ENCODE results near the gene FBXW10.
"Not testable (repeated sequence)": the region's sequence is repeated elsewhere in the genome, so short reads cannot be mapped to it uniquely, and the experiment has no call there.

The FBXW10 gene

DNA sequence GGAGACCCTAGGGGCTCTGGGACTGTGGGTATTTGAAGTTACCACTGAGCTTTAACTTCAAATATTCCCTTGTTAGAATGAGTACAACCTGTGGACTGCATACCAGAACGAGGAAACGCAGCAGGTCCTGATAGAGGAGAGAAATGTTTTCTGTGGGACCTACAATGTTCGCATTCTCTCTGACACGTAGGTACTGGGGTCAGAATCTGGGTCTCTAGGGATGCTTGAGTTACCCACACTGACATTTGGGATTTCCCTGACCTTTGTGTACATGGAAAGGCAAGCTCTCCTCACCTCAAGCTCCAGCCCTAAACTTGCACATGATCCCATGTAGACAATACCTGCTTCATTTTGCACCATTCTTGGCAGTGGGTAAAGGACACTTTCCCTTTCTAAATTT is 12.1 kb downstream of the FBXW10 start:
- DNase-seq, result not testable (repeated sequence)

GRCh38 chr17:18757368-18758044 is 13.7 kb downstream of the FBXW10 start:
- not testable (repeated sequence) for DNase-seq

GRCh38 chr17:18758344-18758743 is 14.5 kb downstream of the FBXW10 start:
- DNase-seq, result not testable (repeated sequence)

GRCh38 chr17:18760221-18760620 is 16.4 kb downstream of the FBXW10 start:
- DNase-seq, result not testable (repeated sequence)

DNA sequence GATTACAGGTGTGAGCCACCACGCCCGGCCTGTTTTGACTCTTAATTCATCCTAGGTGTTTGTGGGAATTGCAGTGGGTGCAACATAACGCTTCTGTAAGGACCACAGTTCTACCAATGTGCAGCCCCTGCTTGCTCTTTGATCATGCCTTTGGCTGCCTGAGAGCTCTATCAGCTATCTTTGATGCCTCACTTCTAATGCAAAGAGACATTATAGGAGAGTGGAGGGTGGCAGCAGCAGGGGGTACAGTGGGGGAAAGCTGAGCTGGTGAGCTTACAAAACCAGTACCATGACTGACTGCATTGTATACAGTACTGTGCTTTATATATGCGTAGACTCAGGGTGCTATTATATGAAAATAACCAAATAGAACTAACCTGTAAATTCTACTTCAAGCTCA is 26.7 kb downstream of the FBXW10 start:
- DNase-seq, result not testable (repeated sequence)

GRCh38 chr17:18771066-18771465 is 27.2 kb downstream of the FBXW10 start:
- DNase-seq, result peak; percentile 23

GRCh38 chr17:18772471-18772870 is 28.6 kb downstream of the FBXW10 start:
- DNase-seq, result no peak

- peak; percentile 95 for DNase-seq
Observed at GRCh38 chr17:18780991-18781718, 37.3 kb downstream of the FBXW10 start, which contains the start of gene TVP23B. Gene TVP23B (plus strand): TSS chr17:18781183. CDS start chr17:18781294, 111 bp downstream.

DNA sequence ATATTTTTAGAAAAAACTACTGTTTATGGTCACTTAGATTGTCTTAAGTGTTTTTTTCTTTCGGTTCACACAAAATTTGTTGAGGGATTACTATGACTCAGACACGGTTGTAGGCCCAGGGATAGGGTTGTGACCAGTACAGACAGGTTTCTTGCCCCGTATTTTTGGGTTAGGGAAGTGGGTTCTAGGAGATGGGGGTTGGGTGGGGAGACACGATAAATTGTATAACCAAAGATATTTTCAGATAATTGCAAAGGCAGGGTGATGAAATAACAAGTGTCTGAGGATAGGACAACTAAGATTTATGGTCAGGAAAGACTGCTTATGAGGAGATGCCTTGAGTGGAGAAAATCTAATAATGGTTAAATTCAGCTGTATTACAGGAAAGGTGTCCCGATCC is 38.0 kb downstream of the FBXW10 start:
- not testable (repeated sequence) for DNase-seq

DNA sequence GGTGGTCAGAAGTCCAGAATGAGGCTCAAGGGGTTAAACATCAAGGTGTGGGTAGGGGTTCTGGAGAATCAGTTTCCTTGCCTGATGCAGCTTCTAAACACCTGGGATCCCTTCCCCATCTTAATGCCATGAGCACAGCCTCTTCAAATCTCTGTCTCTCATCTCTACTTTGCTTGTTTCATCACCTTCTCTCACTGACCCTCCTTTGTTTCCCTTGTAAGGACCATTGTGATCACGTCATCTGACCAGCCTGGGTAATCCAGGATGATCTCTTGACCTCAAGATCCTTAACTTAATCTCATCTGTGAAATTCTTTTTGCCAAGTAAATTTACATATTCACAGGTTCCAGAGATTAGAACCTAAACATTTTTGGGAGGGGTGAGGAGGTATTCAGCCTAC is 42.1 kb downstream of the FBXW10 start:
- DNase-seq, result not testable (repeated sequence)

- not testable (repeated sequence) for DNase-seq
Observed at GRCh38 chr17:18786890-18787289, 43.0 kb downstream of the FBXW10 start.

- not testable (repeated sequence) for DNase-seq
Observed at GRCh38 chr17:18791402-18791801, 47.5 kb downstream of the FBXW10 start.

- DNase-seq, result not testable (repeated sequence)
Observed at GRCh38 chr17:18794841-18795240, 51.0 kb downstream of the FBXW10 start.

GRCh38 chr17:18796887-18797286 is 53.0 kb downstream of the FBXW10 start:
- not testable (repeated sequence) for DNase-seq

GRCh38 chr17:18803458-18804245 is 59.8 kb downstream of the FBXW10 start:
- not testable (repeated sequence) for DNase-seq

GRCh38 chr17:18815924-18816323 is 72.1 kb downstream of the FBXW10 start:
- not testable (repeated sequence) for DNase-seq

- DNase-seq, result peak; percentile 36
Observed at GRCh38 chr17:18816489-18817371, 72.9 kb downstream of the FBXW10 start.

- not testable (repeated sequence) for DNase-seq
Observed at GRCh38 chr17:18821430-18821829, 77.6 kb downstream of the FBXW10 start.

DNA sequence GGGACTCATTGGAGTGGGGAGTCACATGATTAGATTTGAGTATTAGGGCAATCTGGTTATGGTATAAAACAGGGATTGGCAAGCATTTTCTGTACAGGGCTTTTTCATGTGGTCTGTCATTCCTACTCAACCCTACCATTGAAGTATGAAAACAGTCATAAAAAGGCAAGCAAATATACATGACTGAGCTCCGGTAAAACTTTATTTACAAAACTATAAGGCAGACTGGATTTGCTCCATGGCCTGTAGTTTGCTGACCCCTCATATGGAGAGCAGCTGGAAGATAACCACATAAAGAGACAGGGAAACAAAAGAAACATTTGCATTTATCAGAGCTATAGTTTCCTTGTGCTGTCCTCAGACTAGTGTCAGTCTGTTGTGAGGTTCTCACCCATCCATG is 83.8 kb downstream of the FBXW10 start:
- not testable (repeated sequence) for DNase-seq

All from retina (tissue), 1 donor.